GM23338 (cell line): ENCODE results near the gene LRIG1.

Source experiments
- CREB1 ChIP-seq: fragments of 250-450 bp; sonication (Bioruptor Pico); IDR thresholded peaks from 2 replicates; pipeline ENCODE4 v1.5.0; 2020; ENCODE audit warnings: low read depth, mild to moderate bottlenecking, moderate library complexity
- CTCF ChIP-seq, 2 experiments: fragments of 200-600 bp in 1 of 2; sonication (generic) in 1 of 2; conservative IDR thresholded peaks; 2 replicates each; pipeline versions ENCODE4 v1.5.1 to v1.6.1; 2016 to 2017; ENCODE audit warnings: antibody characterized with exemption in 2 of 2, low read depth in 2 of 2, mild to moderate bottlenecking in 2 of 2, moderate library complexity in 1 of 2
- ETS1 ChIP-seq: IDR thresholded peaks from 2 replicates; pipeline ENCODE4 v1.6.1; 2016; ENCODE audit warnings: antibody characterized with exemption
- EZH2 ChIP-seq: fragments of 200-600 bp; sonication (generic); IDR thresholded peaks from one replicate; pipeline ENCODE4 v1.8.0; 2017; ENCODE audit warnings: antibody characterized with exemption, mild to moderate bottlenecking, low read depth; ENCODE audit not compliant: unreplicated experiment
- EZH2phosphoT487 ChIP-seq: fragments of 200-600 bp; sonication (generic); IDR thresholded peaks from one replicate; pipeline ENCODE4 v1.8.1; 2018; ENCODE audit warnings: antibody characterized with exemption; ENCODE audit not compliant: unreplicated experiment
- JUNB ChIP-seq: IDR thresholded peaks from one replicate; pipeline ENCODE4 v1.6.1; 2016; ENCODE audit warnings: antibody characterized with exemption; ENCODE audit not compliant: unreplicated experiment
- NANOG ChIP-seq: IDR thresholded peaks from 2 replicates; pipeline ENCODE4 v1.6.1; 2016; ENCODE audit warnings: antibody characterized with exemption, borderline replicate concordance
- POLR2AphosphoS5 ChIP-seq: IDR thresholded peaks from 2 replicates; pipeline ENCODE4 v1.6.1; 2016; ENCODE audit warnings: antibody characterized with exemption, low read depth
- REST ChIP-seq: IDR thresholded peaks from one replicate; pipeline ENCODE4 v1.6.1; 2018; ENCODE audit warnings: antibody characterized with exemption; ENCODE audit not compliant: unreplicated experiment
- STAT1 ChIP-seq: IDR thresholded peaks from one replicate; pipeline ENCODE4 v1.6.1; 2016; ENCODE audit warnings: antibody characterized with exemption; ENCODE audit not compliant: unreplicated experiment
- ZNF114 ChIP-seq: fragments of 250-450 bp; sonication (Bioruptor Pico); IDR thresholded peaks from 2 replicates; pipeline ENCODE4 v1.5.0; 2020; ENCODE audit warnings: mild to moderate bottlenecking, moderate library complexity
- ZNF331 ChIP-seq: fragments of 250-450 bp; sonication (Bioruptor Pico); IDR thresholded peaks from 2 replicates; pipeline ENCODE4 v1.5.0; 2020; ENCODE audit warnings: low read depth, mild to moderate bottlenecking, moderate library complexity

GRCh38 chr3:66385066-66385465 lies 115.8 kb downstream of the LRIG1 start:
- TF ChIP-seq EZH2, result no peak
- no peak for TF ChIP-seq EZH2phosphoT487
- TF ChIP-seq POLR2AphosphoS5, result no peak
- TF ChIP-seq ETS1, result no peak
- no peak for TF ChIP-seq CTCF (conservative IDR thresholded peaks at IDR 0.05; ENCODE audit: low read depth in 2 of 2)
- TF ChIP-seq REST, result no peak
- no peak for TF ChIP-seq CREB1 (CRISPR knock-in tag)
- no peak for TF ChIP-seq JUNB
- TF ChIP-seq NANOG, result no peak
- no peak for TF ChIP-seq ZNF331 (CRISPR knock-in tag)
- TF ChIP-seq STAT1, result no peak
- TF ChIP-seq ZNF114, result no peak
